Measurements from ENCODE around the gene MEF2D. TPM values are rescaled to one million over a fixed set of nuclear protein-coding genes. Genes with fewer than 3 reads are reported as not detected.

MEF2D gene
- total and polyA plus RNA-seq, 2 experiments from 2014 or later, result 23.6 to 34.1 TPM

DNA sequence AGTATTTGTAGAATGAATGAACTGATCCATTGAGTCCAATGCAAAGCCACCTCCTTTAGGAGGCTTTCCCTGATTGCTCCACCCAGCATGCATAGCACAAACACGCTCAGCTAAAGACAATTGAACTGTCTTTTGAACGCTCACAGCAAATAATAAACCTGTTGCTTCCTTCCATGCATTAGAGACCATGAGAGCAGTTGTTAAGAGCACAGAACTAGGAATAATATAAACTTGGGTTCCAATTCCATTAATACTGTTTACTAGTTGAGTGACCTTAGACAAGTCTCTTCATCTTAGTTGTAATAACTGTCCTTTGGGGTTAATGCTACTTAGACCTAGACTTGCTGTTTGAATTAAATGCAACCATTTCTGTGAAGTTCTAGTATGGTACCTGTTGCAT is 5.9 kb upstream of the MEF2D start:
- Histone ChIP-seq H3F3A (ENCODE audit: insufficient read depth) (peaks cover 44% of the 10 kb centered on the region), H3K36me3 (ENCODE audit: low read depth) (no peaks in the 10 kb centered on the region), H3K9me2 (ENCODE audit: insufficient read depth) (no peaks in the 10 kb centered on the region), H3K4me1 (ENCODE audit: insufficient read depth) (peaks cover 64% of the 10 kb centered on the region), H2AFZ (no peak overlapping the region), H3K9me3 (ENCODE audit: low read depth) (no peaks in the 10 kb centered on the region), H3K27ac (no peak overlapping the region), H3K4me2 (ENCODE audit: unreplicated experiment) (no peak overlapping the region), H3K4me3 (no peak overlapping the region), H3K79me2 (ENCODE audit: insufficient read depth) (no peaks in the 10 kb centered on the region), H4K20me1 (ENCODE audit: insufficient read depth) (no peaks in the 10 kb centered on the region), H3K9ac (no peak overlapping the region), H3K27me3 (replicated peaks; ENCODE audit: insufficient read depth) (no peaks in the 10 kb centered on the region)
- WGBS, 2 experiments (ENCODE audit: low coverage in 1 of 2, low lambda C conversion rate in 2 of 2, missing lambda C conversion rate in 2 of 2), result 97 to 98% methylated on average over 2 of the region's 2 CpGs
- DNase-seq, result no peak
- in situ Hi-C loops (cut with MboI), result no loop called here
- TF ChIP-seq EZH2phosphoT487 (IDR thresholded peaks at IDR 0.05; ENCODE audit: insufficient read depth, low read depth) (no peak), EZH2 (IDR thresholded peaks at IDR 0.05; ENCODE audit: insufficient read depth, poor library complexity, severe bottlenecking) (no peak)

DNA sequence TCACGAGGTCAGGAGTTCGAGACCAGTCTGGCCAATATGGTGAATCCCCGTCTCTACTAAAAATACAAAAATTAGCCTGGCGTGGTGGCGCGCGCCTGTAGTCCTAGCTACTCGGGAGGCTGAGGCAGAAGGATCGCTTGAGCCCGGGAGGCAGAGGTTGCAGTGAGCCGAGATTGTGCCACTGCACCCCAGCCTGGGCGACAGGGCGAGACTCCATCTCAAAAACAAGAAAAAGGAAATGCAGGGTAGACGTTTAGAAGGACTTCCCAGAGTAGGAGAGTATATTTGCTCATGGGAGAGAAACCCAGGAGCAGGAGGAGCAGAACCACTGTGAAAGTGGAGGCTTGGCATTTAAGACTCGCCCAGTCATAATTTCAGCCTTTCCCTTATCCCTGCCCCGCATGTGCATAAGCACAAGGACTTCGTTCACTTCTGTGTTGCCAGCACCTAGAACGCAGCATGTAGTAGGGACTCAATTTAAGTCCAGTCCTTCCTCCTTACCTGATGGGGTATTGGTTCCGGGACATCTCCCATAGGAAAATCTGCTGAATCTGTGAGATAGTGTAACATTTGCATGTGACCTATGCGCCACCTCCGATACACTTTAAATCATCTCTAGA is 5.2 kb upstream of the MEF2D start:
- H3K4me2 ChIP-seq (ENCODE audit: unreplicated experiment), result peak overlapping the region; percentile 44
- peaks cover 59% of the 10 kb centered on the region for H3K4me1 ChIP-seq (ENCODE audit: insufficient read depth)

GRCh38 chr1:156504821-156505678 is 4.5 kb upstream of the MEF2D start:
- Histone ChIP-seq H3K9me2 (ENCODE audit: insufficient read depth) (no peaks in the 10 kb centered on the region), H3K9ac (peak overlapping the region; percentile 100), H3F3A (ENCODE audit: insufficient read depth) (peaks cover 41% of the 10 kb centered on the region), H2AFZ (peak overlapping the region; percentile 38), H3K27ac (peak overlapping the region; percentile 100), H3K4me2 (ENCODE audit: unreplicated experiment) (peak overlapping the region; percentile 73), H3K9me3 (ENCODE audit: low read depth) (no peaks in the 10 kb centered on the region), H3K27me3 (replicated peaks; ENCODE audit: insufficient read depth) (no peaks in the 10 kb centered on the region), H3K36me3 (ENCODE audit: low read depth) (no peaks in the 10 kb centered on the region), H4K20me1 (ENCODE audit: insufficient read depth) (no peaks in the 10 kb centered on the region), H3K79me2 (ENCODE audit: insufficient read depth) (peaks cover 5% of the 10 kb centered on the region), H3K4me3 (peak overlapping the region; percentile 49), H3K4me1 (ENCODE audit: insufficient read depth) (peaks cover 52% of the 10 kb centered on the region)
- TF ChIP-seq EZH2phosphoT487 (IDR thresholded peaks at IDR 0.05; ENCODE audit: insufficient read depth, low read depth) (no peak), EZH2 (IDR thresholded peaks at IDR 0.05; ENCODE audit: insufficient read depth, poor library complexity, severe bottlenecking) (no peak)
- DNase-seq, result peak; percentile 99
- 2 to 3% methylated on average over 41 to 45 of the region's 45 CpGs for WGBS, 2 experiments (ENCODE audit: low coverage in 1 of 2, low lambda C conversion rate in 2 of 2, missing lambda C conversion rate in 2 of 2)
- in situ Hi-C loops (cut with MboI), result no loop called here

More for the DNA sequence above, 5.2 kb upstream of the MEF2D start:
- in situ Hi-C loops (cut with MboI), result no loop called here
- DNase-seq, result no peak
- Histone ChIP-seq H4K20me1 (ENCODE audit: insufficient read depth) (no peaks in the 10 kb centered on the region), H2AFZ (peak overlapping the region; percentile 38), H3K9me3 (ENCODE audit: low read depth) (no peaks in the 10 kb centered on the region), H3K9ac (peak overlapping the region; percentile 100), H3F3A (ENCODE audit: insufficient read depth) (peaks cover 41% of the 10 kb centered on the region), H3K79me2 (ENCODE audit: insufficient read depth) (no peaks in the 10 kb centered on the region), H3K27me3 (replicated peaks; ENCODE audit: insufficient read depth) (no peaks in the 10 kb centered on the region), H3K4me3 (no peak overlapping the region; the same call in 1 of the 2 replicates), H3K36me3 (ENCODE audit: low read depth) (no peaks in the 10 kb centered on the region), H3K27ac (peak overlapping the region; percentile 100), H3K9me2 (ENCODE audit: insufficient read depth) (no peaks in the 10 kb centered on the region)
- 81 to 82% methylated on average over 21 of the region's 21 CpGs for WGBS, 2 experiments (ENCODE audit: low coverage in 1 of 2, low lambda C conversion rate in 2 of 2, missing lambda C conversion rate in 2 of 2)
- no peak for TF ChIP-seq EZH2phosphoT487 (IDR thresholded peaks at IDR 0.05; ENCODE audit: insufficient read depth, low read depth)
- no peak for TF ChIP-seq EZH2 (IDR thresholded peaks at IDR 0.05; ENCODE audit: insufficient read depth, poor library complexity, severe bottlenecking)

DNA sequence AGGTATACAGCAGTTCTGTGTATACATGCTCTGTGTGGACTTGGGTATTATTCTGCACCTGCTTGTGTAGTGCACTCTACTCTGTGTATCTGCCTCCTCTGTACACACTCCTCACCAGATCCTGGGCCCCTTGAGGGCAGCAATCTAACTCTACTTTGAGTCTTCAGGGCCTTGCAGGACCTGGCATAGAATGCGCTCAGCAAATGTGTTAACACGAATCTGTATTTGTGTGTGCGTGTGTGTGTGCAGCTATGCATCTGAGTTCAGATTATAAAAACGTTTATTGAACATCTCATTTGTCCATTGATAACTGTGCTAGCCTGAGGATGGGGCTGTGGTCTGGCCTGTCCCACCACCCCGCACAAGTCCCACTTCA is 3.9 kb upstream of the MEF2D start:
- Histone ChIP-seq H3K4me3 (peak overlapping the region; percentile 49), H3F3A (ENCODE audit: insufficient read depth) (peaks cover 41% of the 10 kb centered on the region), H3K79me2 (ENCODE audit: insufficient read depth) (peaks cover 11% of the 10 kb centered on the region), H3K27me3 (replicated peaks; ENCODE audit: insufficient read depth) (no peaks in the 10 kb centered on the region), H3K9me3 (ENCODE audit: low read depth) (no peaks in the 10 kb centered on the region), H3K9me2 (ENCODE audit: insufficient read depth) (no peaks in the 10 kb centered on the region), H2AFZ (peak overlapping the region; percentile 30; the same call in 1 of the 2 replicates), H3K36me3 (ENCODE audit: low read depth) (no peaks in the 10 kb centered on the region), H3K4me1 (ENCODE audit: insufficient read depth) (peaks cover 51% of the 10 kb centered on the region), H3K9ac (peak overlapping the region; percentile 100), H4K20me1 (ENCODE audit: insufficient read depth) (no peaks in the 10 kb centered on the region), H3K27ac (peak overlapping the region; percentile 100), H3K4me2 (ENCODE audit: unreplicated experiment) (peak overlapping the region; percentile 73)
- WGBS, 2 experiments (ENCODE audit: low coverage in 1 of 2, low lambda C conversion rate in 2 of 2, missing lambda C conversion rate in 2 of 2), result 53 to 54% methylated on average over 5 of the region's 5 CpGs
- TF ChIP-seq EZH2 (IDR thresholded peaks at IDR 0.05; ENCODE audit: insufficient read depth, poor library complexity, severe bottlenecking), result no peak
- no peak for TF ChIP-seq EZH2phosphoT487 (IDR thresholded peaks at IDR 0.05; ENCODE audit: insufficient read depth, low read depth)
- DNase-seq, result peak; percentile 33
- in situ Hi-C loops (cut with MboI), result no loop called here
